KMS-11 (cell line): Measurements from ENCODE around the gene HHATL.

Experiments used
- H2AFZ ChIP-seq: fragments of 200-600 bp; sonication (generic); 2 replicates; pipeline ENCODE4 v1.6.1; 2016; ENCODE audit warnings: antibody characterized with exemption, mixed run types, low read depth
- H3K27ac ChIP-seq: fragments of 200-600 bp; sonication (generic); 2 replicates; pipeline ENCODE4 v1.6.1; 2016; ENCODE audit warnings: mild to moderate bottlenecking, mixed run types
- H3K27me3 ChIP-seq: fragments of 200-600 bp; sonication (generic); 2 replicates; pipeline ENCODE4 v1.6.1; 2017; ENCODE audit warnings: mild to moderate bottlenecking, low read depth, mixed run types, moderate library complexity; ENCODE audit not compliant: insufficient read depth
- H3K36me3 ChIP-seq: fragments of 200-600 bp; sonication (generic); 2 replicates; pipeline ENCODE4 v1.6.1; 2017; ENCODE audit warnings: mild to moderate bottlenecking, mixed run types; ENCODE audit not compliant: insufficient read depth
- H3K4me1 ChIP-seq: fragments of 200-600 bp; sonication (generic); 2 replicates; pipeline ENCODE4 v1.6.1; 2016; ENCODE audit warnings: mild to moderate bottlenecking, low read depth, mixed run types; ENCODE audit not compliant: poor library complexity, severe bottlenecking
- H3K4me2 ChIP-seq: fragments of 200-600 bp; sonication (generic); 2 replicates; pipeline ENCODE4 v1.7.0; 2016; ENCODE audit warnings: mild to moderate bottlenecking, mixed run types
- H3K4me3 ChIP-seq: fragments of 200-600 bp; sonication (generic); IDR thresholded peaks from 2 replicates; pipeline ENCODE4 v1.6.1; 2017; ENCODE audit warnings: low read depth, low read length, mixed read lengths; ENCODE audit not compliant: insufficient read depth
- H3K79me2 ChIP-seq: fragments of 200-600 bp; sonication (generic); 2 replicates; pipeline ENCODE4 v1.6.1; 2016; ENCODE audit warnings: low read depth, mixed run types; ENCODE audit not compliant: insufficient read depth
- H3K9ac ChIP-seq: fragments of 200-600 bp; sonication (generic); 2 replicates; pipeline ENCODE4 v1.6.1; 2016; ENCODE audit warnings: mild to moderate bottlenecking, mixed run types
- H4K20me1 ChIP-seq: fragments of 200-600 bp; sonication (generic); 2 replicates; pipeline ENCODE4 v1.6.1; 2016; ENCODE audit warnings: mild to moderate bottlenecking, mixed run types; ENCODE audit not compliant: insufficient read depth
- CTCF ChIP-seq: fragments of 200-600 bp; sonication (generic); conservative IDR thresholded peaks from 2 replicates; pipeline ENCODE4 v1.6.1; 2017; ENCODE audit warnings: low read depth, mild to moderate bottlenecking, antibody characterized with exemption, low read length, moderate library complexity, mixed read lengths

Gene HHATL

GRCh38 chr3:42691816-42692666, 10.6 kb downstream of the HHATL start:
- Histone ChIP-seq H3K27ac (no peak overlapping the region), H3K27me3 (no peaks in the 10 kb centered on the region), H3K36me3 (no peaks in the 10 kb centered on the region), H3K4me2 (no peak overlapping the region), H3K4me1 (no peaks in the 10 kb centered on the region), H3K4me3 (no peak overlapping the region), H3K9ac (no peak overlapping the region), H3K79me2 (no peaks in the 10 kb centered on the region), H2AFZ (no peak overlapping the region), H4K20me1 (no peaks in the 10 kb centered on the region)
- TF ChIP-seq CTCF: no peak

- no peak for TF ChIP-seq CTCF
- Histone ChIP-seq H3K4me1 (no peaks in the 10 kb centered on the region), H3K36me3 (no peaks in the 10 kb centered on the region), H3K4me2 (no peak overlapping the region), H3K4me3 (no peak overlapping the region), H3K27ac (no peak overlapping the region), H3K79me2 (no peaks in the 10 kb centered on the region), H3K9ac (no peak overlapping the region), H3K27me3 (no peaks in the 10 kb centered on the region), H2AFZ (no peak overlapping the region), H4K20me1 (no peaks in the 10 kb centered on the region)
Measured at GRCh38 chr3:42690766-42691680, 11.6 kb downstream of the HHATL start.

GRCh38 chr3:42690191-42690590, 12.4 kb downstream of the HHATL start:
- H3K27me3 ChIP-seq: no peaks in the 10 kb centered on the region
- no peak overlapping the region for H3K4me3 ChIP-seq
- no peak overlapping the region for H3K4me2 ChIP-seq

More at GRCh38 chr3:42690191-42690590, 12.4 kb downstream of the HHATL start:
- no peak for TF ChIP-seq CTCF
- Histone ChIP-seq H3K79me2 (no peaks in the 10 kb centered on the region), H3K36me3 (no peaks in the 10 kb centered on the region), H3K4me1 (no peaks in the 10 kb centered on the region), H2AFZ (no peak overlapping the region), H4K20me1 (no peaks in the 10 kb centered on the region), H3K27ac (no peak overlapping the region), H3K9ac (no peak overlapping the region)
